ENCODE data around the gene GATA3. TPM values are rescaled to one million over a fixed set of nuclear protein-coding genes. Genes with fewer than 3 reads are reported as not detected.

The GATA3 gene
- total and polyA plus RNA-seq, 2 of the 8 experiments (the other 6 are each of a cell fraction or from before 2014, with no cell fraction given), result 0.02 to 0.43 TPM

DNA sequence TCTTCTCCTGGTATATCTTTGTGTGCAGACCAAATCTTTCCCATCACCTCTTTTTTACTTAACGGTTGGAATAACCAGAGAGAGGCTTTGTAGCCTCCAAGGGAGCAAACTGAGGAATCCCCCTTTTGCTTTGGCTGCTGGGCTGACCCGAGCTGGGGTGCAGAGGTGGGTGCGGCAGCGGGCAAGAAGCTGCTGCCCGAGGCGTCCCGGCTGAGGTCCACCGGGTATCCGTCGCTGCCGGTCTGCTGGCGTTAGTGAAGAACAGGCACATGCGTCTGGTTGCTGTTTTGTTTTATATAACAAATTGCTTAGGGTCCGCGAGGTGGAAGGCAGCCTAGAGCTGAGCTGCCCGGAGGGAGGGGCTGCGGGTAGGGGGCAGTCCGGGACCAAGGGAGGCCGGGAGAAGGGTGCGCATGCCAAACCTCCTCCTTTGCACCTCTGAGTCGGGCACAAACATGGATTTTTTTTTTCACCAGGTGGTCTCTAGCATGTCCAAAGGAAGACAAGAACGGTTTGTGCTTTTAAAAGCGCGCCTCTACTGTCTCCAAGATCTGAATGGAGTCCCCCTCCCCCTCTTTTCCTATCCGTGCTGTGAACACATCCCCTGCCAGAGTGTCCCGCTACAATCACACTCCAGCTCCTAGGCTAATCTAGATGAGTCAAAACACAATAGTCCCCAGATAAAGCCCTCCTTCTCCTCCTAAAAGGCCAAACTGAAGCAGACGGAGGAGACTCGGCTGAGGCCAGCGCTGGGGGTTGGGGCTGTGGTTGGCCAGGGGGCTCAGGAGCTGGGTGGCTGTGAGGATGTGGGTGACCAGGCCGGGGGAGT is 6.8 kb upstream of the GATA3 start:
- no peak overlapping the region for H3K4ac ChIP-seq (replicated peaks; ENCODE audit: insufficient read length, low read depth, low read length)
- H3K4me3 ChIP-seq (ENCODE audit: extremely low read depth in 1 of 4, insufficient read depth in 2 of 4, low read depth in 3 of 4, low read length in 4 of 4), result peak overlapping the region in 2 of 4 experiments; percentile 5 to 43; a peak in 4 of 8 replicates
- CTCF ChIA-PET (ENCODE audit: partially characterized antibody), result interaction anchor here (0.6 to 1.5 kb wide), 8 partner anchors 9 to 1852 kb away, joined by 3 to 4 read pairs (median 3); no protein-coding TSS in a partner anchor
- H2BK20ac ChIP-seq (ENCODE audit: low read length), result no peak overlapping the region
- no peaks in the 10 kb centered on the region for H3K9me3 ChIP-seq (ENCODE audit: insufficient read depth in 2 of 2, low read depth in 1 of 2, low read length in 1 of 2)
- H4K8ac ChIP-seq (ENCODE audit: extremely low read depth, insufficient read depth, low read length), result no peak overlapping the region
- POLR2A ChIA-PET (ENCODE audit: partially characterized antibody), result interaction anchor here (1.0 to 1.5 kb wide), 2 partner anchors 9 to 14 kb away, joined by 3 read pairs; no protein-coding TSS in a partner anchor
- H4K5ac ChIP-seq (ENCODE audit: insufficient read length, low read depth, low read length), result no peak overlapping the region
- no peaks in the 10 kb centered on the region for H3K79me1 ChIP-seq (ENCODE audit: low read depth, low read length)
- no peak overlapping the region for H3K23ac ChIP-seq (ENCODE audit: insufficient read length)
- peaks cover 11 to 62% (median 34%) of the 10 kb centered on the region in 4 experiments for H3K4me1 ChIP-seq (replicated peaks in 1 of 4; ENCODE audit: control insufficient read depth in 3 of 4, insufficient read depth in 4 of 4, low read length in 3 of 4)
- peaks cover 86 to 100% (median 99%) of the 10 kb centered on the region in 4 experiments for H3K27me3 ChIP-seq (replicated peaks in 1 of 4; ENCODE audit: control insufficient read depth in 3 of 4, extremely low read depth in 1 of 4, insufficient read depth in 3 of 4, low read length in 3 of 4)
- DNase-seq (ENCODE audit: low read depth in 1 of 2, low spot score in 2 of 2), result peak in 1 of 2 experiments; percentile 68
- H3K9ac ChIP-seq (replicated peaks in 1 of 4; ENCODE audit: extremely low read depth in 1 of 4, low read depth in 3 of 4, low read length in 3 of 4), result no peak overlapping the region
- peaks cover 25 to 27% of the 10 kb centered on the region in 2 experiments for H4K20me1 ChIP-seq (replicated peaks in 1 of 2; ENCODE audit: control insufficient read depth in 1 of 2, insufficient read depth in 2 of 2, low read length in 2 of 2)
- H3K4me2 ChIP-seq (ENCODE audit: insufficient read depth in 1 of 2, low read depth in 2 of 2, low read length in 2 of 2), result peak overlapping the region; percentile 45 to 84
- FAIRE-seq, result no peak
- H3K27ac ChIP-seq (ENCODE audit: low read depth, low read length), result no peak overlapping the region
- no peak overlapping the region; the same call in 1 of the 2 replicates for H3K18ac ChIP-seq (ENCODE audit: extremely low read depth, low read length)
- no peak overlapping the region for H3K56ac ChIP-seq (replicated peaks; ENCODE audit: insufficient read length, low read depth, low read length)
- H3K14ac ChIP-seq (ENCODE audit: insufficient read length), result no peak overlapping the region
- no peak overlapping the region for H2AFZ ChIP-seq (ENCODE audit: low read length)
- no peak overlapping the region for H2BK5ac ChIP-seq (ENCODE audit: low read depth, low read length)
- no peak overlapping the region for H2BK120ac ChIP-seq (replicated peaks; ENCODE audit: low read depth, low read length)
- H3K79me2 ChIP-seq (ENCODE audit: control insufficient read depth in 1 of 2, insufficient read depth in 2 of 2, low read length in 2 of 2), result no peaks in the 10 kb centered on the region
- 6% methylated on average over 27 of the region's 30 CpGs; no CpG with 5 or more reads in 1 of the 2 experiments for WGBS, 2 experiments (ENCODE audit: extremely low coverage in 1 of 2, insufficient coverage in 1 of 2, insufficient read length in 1 of 2, insufficient replicate concordance in 2 of 2, low coverage in 1 of 2, low lambda C conversion rate in 2 of 2, missing lambda C conversion rate in 1 of 2)
- H4K91ac ChIP-seq (replicated peaks; ENCODE audit: insufficient read length, low read length), result no peak overlapping the region
- H2BK15ac ChIP-seq (ENCODE audit: low read length), result 0 out of 2 replicates have a peak overlapping the region, but pooled peaks have one; percentile 61
- peaks cover 8% of the 10 kb centered on the region; the same call in 1 of the 2 replicates for H3K23me2 ChIP-seq (ENCODE audit: low read depth, low read length)
- no peak overlapping the region for H2AK5ac ChIP-seq (ENCODE audit: low read depth, low read length)
- peak overlapping the region; percentile 68; the same call in 1 of the 2 replicates for H2BK12ac ChIP-seq (ENCODE audit: low read depth, low read length)
- H3K36me3 ChIP-seq (ENCODE audit: control insufficient read depth in 2 of 4, insufficient read depth in 4 of 4, low read length in 3 of 4), result no peaks in the 10 kb centered on the region; a peak in 1 of 8 replicates
- peak; percentile 82 for TF ChIP-seq EZH2 (IDR thresholded peaks at IDR 0.05; ENCODE audit: low read depth, low read length, severe bottlenecking)
- TF ChIP-seq EGR1 (IDR thresholded peaks at IDR 0.05; ENCODE audit: borderline replicate concordance, low read depth, low read length), result 0 out of 2 replicates have a peak, but pooled peaks have one; percentile 22
- TF ChIP-seq POLR2AphosphoS5 (IDR thresholded peaks at IDR 0.05; ENCODE audit: low read depth, low read length), result no peak
- TF ChIP-seq JUND (IDR thresholded peaks at IDR 0.05; ENCODE audit: low read length), result no peak
- peak; percentile 75 for TF ChIP-seq SUZ12 (IDR thresholded peaks at IDR 0.05; ENCODE audit: low read length)
- peak; percentile 87 for TF ChIP-seq RNF2 (IDR thresholded peaks at IDR 0.05; ENCODE audit: borderline replicate concordance, low read depth, low read length, missing control alignments, poor library complexity, severe bottlenecking)
- TF ChIP-seq CTBP2 (IDR thresholded peaks at IDR 0.05; ENCODE audit: borderline replicate concordance, insufficient read depth, insufficient read length, low read length), result peak; percentile 33

All from H1 (cell line).